HEK293 (cell line): Measurements from ENCODE around the gene BRCA1.

Source experiments
- CTCF ChIA-PET: fragments of 350-600 bp; formaldehyde crosslinking; extraction: SDS; loops from one replicate; lab custom pipeline; 2021; ENCODE audit warnings: antibody characterized with exemption; lab: Yijun Ruan, JAX
- POLR2A ChIA-PET: fragments of 300-600 bp; formaldehyde crosslinking; extraction: SDS; loops from one replicate; lab custom pipeline; 2020; ENCODE audit warnings: antibody characterized with exemption, inconsistent platforms; lab: Yijun Ruan, JAX
- H3K27ac ChIP-seq: fragments of 200-500 bp; sonication (Bioruptor generic); 2 replicates; pipeline ENCODE4 v1.5.1; 2014; ENCODE audit warnings: low read depth, low read length, control low read depth, inconsistent platforms; ENCODE audit errors: extremely low read depth
- H3K36me3 ChIP-seq, 2 experiments: fragments of 200-500 bp in 1 of 2; sonication (Bioruptor generic) in 1 of 2; 1 replicate in 1 of 2; 2 replicates in 1 of 2; pipeline ENCODE4 v1.5.1; 2014 to 2017; ENCODE audit warnings: inconsistent platforms in 2 of 2, low read length in 2 of 2; ENCODE audit not compliant: control insufficient read depth in 2 of 2, insufficient read depth in 1 of 2
- H3K4me1 ChIP-seq: fragments of 200-500 bp; sonication (Bioruptor generic); 2 replicates; pipeline ENCODE4 v1.5.1; 2014; ENCODE audit warnings: mild to moderate bottlenecking, low read length, inconsistent platforms; ENCODE audit not compliant: control insufficient read depth, insufficient read depth
- H3K4me3 ChIP-seq: 2 replicates; pipeline ENCODE4 v1.5.1; 2011; ENCODE audit warnings: low read depth, mild to moderate bottlenecking, control low read depth, low read length, moderate library complexity
- H3K9me3 ChIP-seq: fragments of 200-500 bp; sonication (Bioruptor generic); 2 replicates; pipeline ENCODE4 v1.5.1; 2014; ENCODE audit warnings: low read depth, low read length, inconsistent platforms; ENCODE audit not compliant: control insufficient read depth, insufficient read depth
- KLF7 ChIP-seq: fragments of 450-650 bp; formaldehyde crosslinking; IDR thresholded peaks from 2 replicates; pipeline ENCODE4 v1.5.1; 2016; ENCODE audit warnings: missing biosample characterization, missing genetic modification characterization, borderline replicate concordance
- KLF8 ChIP-seq: fragments of 450-650 bp; formaldehyde crosslinking; IDR thresholded peaks from 2 replicates; pipeline ENCODE4 v1.5.1; 2016; ENCODE audit warnings: missing biosample characterization, missing genetic modification characterization
- MEIS1 ChIP-seq: sonication (generic); formaldehyde crosslinking; IDR thresholded peaks from 2 replicates; pipeline ENCODE4 v1.8.1; 2022; ENCODE audit warnings: missing genetic modification reagents, mild to moderate bottlenecking, borderline replicate concordance
- REPIN1 ChIP-seq: fragments of 450-650 bp; formaldehyde crosslinking; IDR thresholded peaks from 2 replicates; pipeline ENCODE4 v1.5.1; 2017; ENCODE audit warnings: missing biosample characterization, missing genetic modification characterization, low read depth
- ZBTB17 ChIP-seq: fragments of 450-650 bp; formaldehyde crosslinking; IDR thresholded peaks from 2 replicates; pipeline ENCODE4 v1.5.1; 2016; ENCODE audit warnings: missing biosample characterization, missing genetic modification characterization
- ZFP37 ChIP-seq: fragments of 450-650 bp; formaldehyde crosslinking; IDR thresholded peaks from 2 replicates; pipeline ENCODE4 v1.5.1; 2016; ENCODE audit warnings: missing biosample characterization, missing genetic modification characterization
- ZNF140 ChIP-seq: fragments of 450-650 bp; formaldehyde crosslinking; IDR thresholded peaks from 2 replicates; pipeline ENCODE4 v1.5.1; 2016; ENCODE audit warnings: missing biosample characterization, missing genetic modification characterization
- ZNF174 ChIP-seq: fragments of 450-650 bp; formaldehyde crosslinking; IDR thresholded peaks from 2 replicates; pipeline ENCODE4 v1.5.0; 2017; ENCODE audit warnings: missing biosample characterization, mild to moderate bottlenecking, missing genetic modification characterization
- ZNF202 ChIP-seq: fragments of 450-650 bp; formaldehyde crosslinking; IDR thresholded peaks from 2 replicates; pipeline ENCODE4 v1.5.1; 2016; ENCODE audit warnings: missing biosample characterization, missing genetic modification characterization, borderline replicate concordance
- ZNF24 ChIP-seq: fragments of 450-650 bp; formaldehyde crosslinking; IDR thresholded peaks from 2 replicates; pipeline ENCODE4 v1.5.1; 2016; ENCODE audit warnings: missing biosample characterization, missing genetic modification characterization
- ZNF350 ChIP-seq: fragments of 450-650 bp; formaldehyde crosslinking; IDR thresholded peaks from 2 replicates; pipeline ENCODE4 v1.5.0; 2017; ENCODE audit warnings: missing biosample characterization, mild to moderate bottlenecking, missing genetic modification characterization
- ZNF354C ChIP-seq: fragments of 450-650 bp; formaldehyde crosslinking; IDR thresholded peaks from 2 replicates; pipeline ENCODE4 v1.5.1; 2016; ENCODE audit warnings: missing biosample characterization, missing genetic modification characterization, low read depth, borderline replicate concordance
- ZNF366 ChIP-seq: fragments of 450-650 bp; formaldehyde crosslinking; conservative IDR thresholded peaks from 2 replicates; pipeline ENCODE4 v1.5.1; 2016; ENCODE audit warnings: missing biosample characterization, missing genetic modification characterization
- ZNF449 ChIP-seq: fragments of 450-650 bp; formaldehyde crosslinking; IDR thresholded peaks from 2 replicates; pipeline ENCODE4 v1.5.1; 2017; ENCODE audit warnings: missing biosample characterization, mild to moderate bottlenecking, missing genetic modification characterization, moderate library complexity
- ZNF473 ChIP-seq: fragments of 450-650 bp; formaldehyde crosslinking; IDR thresholded peaks from 2 replicates; pipeline ENCODE4 v1.5.1; 2017; ENCODE audit warnings: missing biosample characterization, missing genetic modification characterization
- ZNF48 ChIP-seq: fragments of 450-650 bp; formaldehyde crosslinking; IDR thresholded peaks from 2 replicates; pipeline ENCODE4 v1.5.1; 2016; ENCODE audit warnings: missing biosample characterization, missing genetic modification characterization
- ZNF514 ChIP-seq: fragments of 450-650 bp; formaldehyde crosslinking; IDR thresholded peaks from 2 replicates; pipeline ENCODE4 v1.5.1; 2016; ENCODE audit warnings: missing biosample characterization, missing genetic modification characterization
- ZNF544 ChIP-seq: fragments of 450-650 bp; formaldehyde crosslinking; IDR thresholded peaks from 2 replicates; pipeline ENCODE4 v1.5.0; 2017; ENCODE audit warnings: missing biosample characterization, missing genetic modification characterization
- ZNF600 ChIP-seq: fragments of 450-650 bp; formaldehyde crosslinking; IDR thresholded peaks from 2 replicates; pipeline ENCODE4 v1.5.1; 2016; ENCODE audit warnings: missing biosample characterization, missing genetic modification characterization
- ZNF610 ChIP-seq: fragments of 450-650 bp; formaldehyde crosslinking; IDR thresholded peaks from 2 replicates; pipeline ENCODE4 v1.5.1; 2016; ENCODE audit warnings: missing biosample characterization, missing genetic modification characterization, borderline replicate concordance
- ZNF701 ChIP-seq: fragments of 450-650 bp; formaldehyde crosslinking; IDR thresholded peaks from 2 replicates; pipeline ENCODE4 v1.5.1; 2016; ENCODE audit warnings: missing biosample characterization, missing genetic modification characterization
- ZSCAN18 ChIP-seq: fragments of 450-650 bp; formaldehyde crosslinking; IDR thresholded peaks from 2 replicates; pipeline ENCODE4 v1.5.1; 2016; ENCODE audit warnings: missing biosample characterization, missing genetic modification characterization
- ZXDB ChIP-seq: fragments of 450-650 bp; formaldehyde crosslinking; IDR thresholded peaks from 2 replicates; pipeline ENCODE4 v1.5.1; 2016; ENCODE audit warnings: missing biosample characterization, missing genetic modification characterization
- TF ChIP-seq, protein P1 (sequence below): fragments of 450-650 bp; formaldehyde crosslinking; IDR thresholded peaks from 2 replicates; pipeline ENCODE4 v1.5.1; 2016; ENCODE audit warnings: missing biosample characterization, missing genetic modification characterization, borderline replicate concordance
- TF ChIP-seq, protein P2 (sequence below): fragments of 450-650 bp; formaldehyde crosslinking; IDR thresholded peaks from 2 replicates; pipeline ENCODE4 v1.5.1; 2016; ENCODE audit warnings: missing biosample characterization, missing genetic modification characterization
- TF ChIP-seq, protein P3 (sequence below): fragments of 450-650 bp; formaldehyde crosslinking; IDR thresholded peaks from 2 replicates; pipeline ENCODE4; 2016; ENCODE audit warnings: missing biosample characterization, missing genetic modification characterization

Gene BRCA1

GRCh38 chr17:43051969-43052368, 73.2 kb downstream of the BRCA1 start (continued):
- TF ChIP-seq ZNF449 (tag by site-specific recombination): no peak
- TF ChIP-seq ZBTB17 (tag by site-specific recombination): no peak
- TF ChIP-seq, protein P1, sequence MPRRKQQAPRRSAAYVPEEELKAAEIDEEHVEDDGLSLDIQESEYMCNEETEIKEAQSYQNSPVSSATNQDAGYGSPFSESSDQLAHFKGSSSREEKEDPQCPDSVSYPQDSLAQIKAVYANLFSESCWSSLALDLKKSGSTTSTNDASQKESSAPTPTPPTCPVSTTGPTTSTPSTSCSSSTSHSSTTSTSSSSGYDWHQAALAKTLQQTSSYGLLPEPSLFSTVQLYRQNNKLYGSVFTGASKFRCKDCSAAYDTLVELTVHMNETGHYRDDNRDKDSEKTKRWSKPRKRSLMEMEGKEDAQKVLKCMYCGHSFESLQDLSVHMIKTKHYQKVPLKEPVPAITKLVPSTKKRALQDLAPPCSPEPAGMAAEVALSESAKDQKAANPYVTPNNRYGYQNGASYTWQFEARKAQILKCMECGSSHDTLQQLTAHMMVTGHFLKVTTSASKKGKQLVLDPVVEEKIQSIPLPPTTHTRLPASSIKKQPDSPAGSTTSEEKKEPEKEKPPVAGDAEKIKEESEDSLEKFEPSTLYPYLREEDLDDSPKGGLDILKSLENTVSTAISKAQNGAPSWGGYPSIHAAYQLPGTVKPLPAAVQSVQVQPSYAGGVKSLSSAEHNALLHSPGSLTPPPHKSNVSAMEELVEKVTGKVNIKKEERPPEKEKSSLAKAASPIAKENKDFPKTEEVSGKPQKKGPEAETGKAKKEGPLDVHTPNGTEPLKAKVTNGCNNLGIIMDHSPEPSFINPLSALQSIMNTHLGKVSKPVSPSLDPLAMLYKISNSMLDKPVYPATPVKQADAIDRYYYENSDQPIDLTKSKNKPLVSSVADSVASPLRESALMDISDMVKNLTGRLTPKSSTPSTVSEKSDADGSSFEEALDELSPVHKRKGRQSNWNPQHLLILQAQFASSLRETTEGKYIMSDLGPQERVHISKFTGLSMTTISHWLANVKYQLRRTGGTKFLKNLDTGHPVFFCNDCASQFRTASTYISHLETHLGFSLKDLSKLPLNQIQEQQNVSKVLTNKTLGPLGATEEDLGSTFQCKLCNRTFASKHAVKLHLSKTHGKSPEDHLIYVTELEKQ (tag by site-specific recombination): no peak
- TF ChIP-seq ZFP37: no peak
- no peak for TF ChIP-seq ZNF202
- TF ChIP-seq ZNF600 (tag by site-specific recombination): no peak

DNA sequence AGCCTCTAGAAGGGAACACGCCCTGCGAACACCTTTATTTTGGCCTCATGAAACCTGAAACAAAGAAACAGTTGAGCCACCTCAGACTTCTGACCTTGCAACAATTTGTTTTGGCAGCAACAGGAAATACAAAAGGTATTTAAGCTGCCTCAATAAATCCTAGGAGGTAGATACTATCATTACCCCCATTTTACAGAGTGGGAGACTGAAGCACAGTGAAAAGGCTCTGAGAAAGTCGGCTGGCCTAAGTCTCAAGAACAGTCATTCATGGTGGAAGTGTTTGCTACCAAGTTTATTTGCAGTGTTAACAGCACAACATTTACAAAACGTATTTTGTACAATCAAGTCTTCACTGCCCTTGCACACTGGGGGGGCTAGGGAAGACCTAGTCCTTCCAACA, 81.1 kb downstream of the BRCA1 start:
- Histone ChIP-seq H3K4me3 (no peak overlapping the region), H3K27ac (no peak overlapping the region), H3K36me3 (peaks cover 28 to 57% of the 10 kb centered on the region in 2 experiments), H3K9me3 (no peaks in the 10 kb centered on the region), H3K4me1 (no peaks in the 10 kb centered on the region)
- ChIA-PET POLR2A (no interaction called here), CTCF (interaction anchor here (0.8 kb wide), 1 partner anchor 11 kb away, joined by 5 read pairs; no protein-coding TSS in a partner anchor)
- TF ChIP-seq KLF7 (tag by site-specific recombination): no peak
- TF ChIP-seq ZNF140 (tag by site-specific recombination): no peak
- TF ChIP-seq ZSCAN18 (tag by site-specific recombination): no peak
- TF ChIP-seq ZNF354C (tag by site-specific recombination): no peak
- TF ChIP-seq, protein P2, sequence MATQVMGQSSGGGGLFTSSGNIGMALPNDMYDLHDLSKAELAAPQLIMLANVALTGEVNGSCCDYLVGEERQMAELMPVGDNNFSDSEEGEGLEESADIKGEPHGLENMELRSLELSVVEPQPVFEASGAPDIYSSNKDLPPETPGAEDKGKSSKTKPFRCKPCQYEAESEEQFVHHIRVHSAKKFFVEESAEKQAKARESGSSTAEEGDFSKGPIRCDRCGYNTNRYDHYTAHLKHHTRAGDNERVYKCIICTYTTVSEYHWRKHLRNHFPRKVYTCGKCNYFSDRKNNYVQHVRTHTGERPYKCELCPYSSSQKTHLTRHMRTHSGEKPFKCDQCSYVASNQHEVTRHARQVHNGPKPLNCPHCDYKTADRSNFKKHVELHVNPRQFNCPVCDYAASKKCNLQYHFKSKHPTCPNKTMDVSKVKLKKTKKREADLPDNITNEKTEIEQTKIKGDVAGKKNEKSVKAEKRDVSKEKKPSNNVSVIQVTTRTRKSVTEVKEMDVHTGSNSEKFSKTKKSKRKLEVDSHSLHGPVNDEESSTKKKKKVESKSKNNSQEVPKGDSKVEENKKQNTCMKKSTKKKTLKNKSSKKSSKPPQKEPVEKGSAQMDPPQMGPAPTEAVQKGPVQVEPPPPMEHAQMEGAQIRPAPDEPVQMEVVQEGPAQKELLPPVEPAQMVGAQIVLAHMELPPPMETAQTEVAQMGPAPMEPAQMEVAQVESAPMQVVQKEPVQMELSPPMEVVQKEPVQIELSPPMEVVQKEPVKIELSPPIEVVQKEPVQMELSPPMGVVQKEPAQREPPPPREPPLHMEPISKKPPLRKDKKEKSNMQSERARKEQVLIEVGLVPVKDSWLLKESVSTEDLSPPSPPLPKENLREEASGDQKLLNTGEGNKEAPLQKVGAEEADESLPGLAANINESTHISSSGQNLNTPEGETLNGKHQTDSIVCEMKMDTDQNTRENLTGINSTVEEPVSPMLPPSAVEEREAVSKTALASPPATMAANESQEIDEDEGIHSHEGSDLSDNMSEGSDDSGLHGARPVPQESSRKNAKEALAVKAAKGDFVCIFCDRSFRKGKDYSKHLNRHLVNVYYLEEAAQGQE (tag by site-specific recombination): no peak
- TF ChIP-seq ZNF701 (tag by site-specific recombination): no peak
- no peak for TF ChIP-seq ZNF544
- no peak for TF ChIP-seq ZNF174 (tag by site-specific recombination)
- TF ChIP-seq ZNF610 (tag by site-specific recombination): no peak
- no peak for TF ChIP-seq ZNF473
- TF ChIP-seq ZXDB: no peak
- no peak for TF ChIP-seq ZNF366 (tag by site-specific recombination)
- TF ChIP-seq, protein P3, sequence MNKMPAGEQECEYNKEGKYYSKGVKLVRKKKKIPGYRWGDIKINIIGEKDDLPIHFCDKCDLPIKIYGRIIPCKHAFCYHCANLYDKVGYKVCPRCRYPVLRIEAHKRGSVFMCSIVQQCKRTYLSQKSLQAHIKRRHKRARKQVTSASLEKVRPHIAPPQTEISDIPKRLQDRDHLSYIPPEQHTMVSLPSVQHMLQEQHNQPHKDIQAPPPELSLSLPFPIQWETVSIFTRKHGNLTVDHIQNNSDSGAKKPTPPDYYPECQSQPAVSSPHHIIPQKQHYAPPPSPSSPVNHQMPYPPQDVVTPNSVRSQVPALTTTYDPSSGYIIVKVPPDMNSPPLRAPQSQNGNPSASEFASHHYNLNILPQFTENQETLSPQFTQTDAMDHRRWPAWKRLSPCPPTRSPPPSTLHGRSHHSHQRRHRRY: no peak
- no peak for TF ChIP-seq ZNF24 (tag by site-specific recombination)
- no peak for TF ChIP-seq ZNF350
- no peak for TF ChIP-seq ZNF514 (tag by site-specific recombination)
- no peak for TF ChIP-seq REPIN1 (tag by site-specific recombination)
- TF ChIP-seq ZNF48 (tag by site-specific recombination): no peak
- TF ChIP-seq KLF8 (tag by site-specific recombination): no peak
- TF ChIP-seq MEIS1 (CRISPR knock-in tag): no peak
